Measurements from ENCODE around the gene SBSN.

SBSN gene, protein sequence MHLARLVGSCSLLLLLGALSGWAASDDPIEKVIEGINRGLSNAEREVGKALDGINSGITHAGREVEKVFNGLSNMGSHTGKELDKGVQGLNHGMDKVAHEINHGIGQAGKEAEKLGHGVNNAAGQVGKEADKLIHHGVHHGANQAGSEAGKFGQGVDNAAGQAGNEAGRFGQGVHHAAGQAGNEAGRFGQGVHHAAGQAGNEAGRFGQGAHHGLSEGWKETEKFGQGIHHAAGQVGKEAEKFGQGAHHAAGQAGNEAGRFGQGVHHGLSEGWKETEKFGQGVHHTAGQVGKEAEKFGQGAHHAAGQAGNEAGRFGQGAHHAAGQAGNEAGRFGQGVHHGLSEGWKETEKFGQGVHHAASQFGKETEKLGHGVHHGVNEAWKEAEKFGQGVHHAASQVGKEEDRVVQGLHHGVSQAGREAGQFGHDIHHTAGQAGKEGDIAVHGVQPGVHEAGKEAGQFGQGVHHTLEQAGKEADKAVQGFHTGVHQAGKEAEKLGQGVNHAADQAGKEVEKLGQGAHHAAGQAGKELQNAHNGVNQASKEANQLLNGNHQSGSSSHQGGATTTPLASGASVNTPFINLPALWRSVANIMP

DNA sequence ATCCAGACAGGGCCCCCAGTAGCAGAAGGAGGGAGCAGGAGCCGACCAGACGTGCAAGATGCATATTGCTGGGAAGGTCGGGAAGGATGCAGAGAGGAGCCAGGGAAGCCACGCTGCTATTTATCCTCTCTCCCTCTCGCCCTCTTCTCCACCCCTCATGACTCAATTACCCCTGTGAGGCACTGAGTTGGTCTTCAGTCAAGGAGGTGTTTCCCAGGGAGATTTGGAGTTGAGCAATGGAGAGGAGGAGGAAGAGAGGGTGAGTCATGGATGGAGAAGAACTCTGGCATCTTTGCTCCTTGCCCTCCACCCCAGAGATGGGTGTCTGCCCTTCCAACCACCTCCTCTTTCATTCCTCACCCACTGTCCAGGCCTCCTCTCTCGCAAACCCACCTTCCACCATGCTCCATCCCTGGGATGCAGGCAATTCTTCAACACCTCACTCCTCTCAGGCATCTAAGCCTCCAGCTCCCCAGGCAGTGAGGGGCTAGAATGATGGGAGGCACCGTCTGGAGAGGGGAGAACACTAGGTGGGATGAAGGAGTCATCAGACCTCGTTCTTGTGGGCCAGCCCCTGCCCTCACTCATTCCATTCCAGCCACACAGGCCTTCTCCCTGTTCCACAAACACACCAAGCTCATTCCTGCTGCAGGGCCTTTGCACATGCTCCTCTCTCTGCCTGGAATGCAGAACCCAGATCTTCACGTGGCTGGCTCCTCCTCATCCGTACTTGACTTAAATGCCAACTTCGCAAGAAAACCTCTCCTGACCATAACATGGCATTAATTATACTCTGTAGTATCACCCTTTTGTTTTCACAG is at the start of gene SBSN:
Gene SBSN (minus strand): TSS at position 94 of the 821 bp plus-strand sequence. CDS start 30 bp downstream, at position 64.
- no peak for DNase-seq

DNA sequence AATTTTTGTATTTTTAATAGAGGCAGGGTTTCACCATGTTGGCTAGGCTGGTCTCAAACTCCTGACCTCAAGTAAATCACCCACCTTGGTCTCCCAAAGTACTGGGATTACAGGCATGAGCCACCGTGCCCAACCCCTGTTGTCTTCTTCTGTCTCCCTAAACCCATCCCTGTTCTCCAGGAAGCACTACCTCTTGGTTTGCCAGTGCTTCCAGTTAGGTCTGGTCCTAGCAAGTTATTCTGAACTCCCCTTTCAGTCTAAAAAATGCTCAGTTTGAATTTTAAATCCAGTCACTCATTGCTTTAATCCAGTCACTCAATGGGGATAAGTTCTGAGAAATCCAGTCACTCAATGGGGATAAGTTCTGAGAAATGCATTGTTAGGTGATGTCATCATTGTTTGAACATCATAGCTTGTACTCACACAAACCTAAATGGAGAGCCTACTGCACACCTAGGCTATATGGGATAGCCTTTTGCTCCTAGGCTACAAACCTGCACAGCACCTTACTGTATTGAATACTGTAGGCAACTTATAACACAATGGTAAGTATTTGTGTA is 43.4 kb upstream of the SBSN start:
- no peak for DNase-seq

DNA sequence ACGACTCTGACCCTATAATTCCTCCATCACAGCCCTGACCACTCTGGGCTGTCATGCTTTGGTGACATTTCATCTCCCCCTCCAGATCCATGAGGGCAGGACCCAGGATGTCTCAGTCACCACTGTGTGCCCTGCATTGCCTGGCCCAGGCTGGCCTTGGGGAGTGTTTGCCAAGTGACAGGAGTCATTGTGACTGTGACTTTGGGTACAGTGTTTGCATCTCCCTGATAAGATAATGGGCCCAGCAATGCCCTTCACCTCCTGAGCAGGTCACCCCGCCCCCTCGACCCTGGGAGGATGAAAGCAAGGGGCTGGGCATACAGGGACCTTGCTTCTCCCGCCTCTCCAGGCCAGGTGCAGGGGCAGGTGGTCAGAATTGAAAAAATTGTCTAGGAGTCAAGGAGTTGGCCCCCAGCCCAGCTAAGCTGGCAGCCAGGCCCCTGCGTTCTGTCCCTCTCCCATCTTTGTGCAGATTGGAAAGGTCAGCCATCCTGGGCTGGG is 41.2 kb upstream of the SBSN start:
- no peak for DNase-seq

DNA sequence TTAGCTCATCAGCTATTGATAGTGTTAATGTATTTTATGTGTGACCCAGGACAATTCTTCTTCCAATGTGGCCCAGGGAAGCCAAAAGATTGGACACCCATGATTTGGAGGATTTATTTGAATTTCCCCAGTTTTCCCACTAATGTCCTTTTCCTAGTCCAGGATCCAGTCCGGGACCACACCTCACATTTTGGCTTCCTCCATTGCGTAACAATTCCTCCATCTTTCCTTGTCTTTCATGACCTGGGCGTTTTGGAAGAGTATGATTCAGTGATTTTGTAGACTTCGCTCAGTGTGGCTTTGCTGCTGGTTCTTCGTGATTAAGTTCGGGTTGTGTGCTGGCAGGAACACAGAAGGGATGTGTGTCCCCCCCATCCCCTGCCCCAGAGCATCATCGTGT is 38.6 kb upstream of the SBSN start:
- DNase-seq, result no peak

DNA sequence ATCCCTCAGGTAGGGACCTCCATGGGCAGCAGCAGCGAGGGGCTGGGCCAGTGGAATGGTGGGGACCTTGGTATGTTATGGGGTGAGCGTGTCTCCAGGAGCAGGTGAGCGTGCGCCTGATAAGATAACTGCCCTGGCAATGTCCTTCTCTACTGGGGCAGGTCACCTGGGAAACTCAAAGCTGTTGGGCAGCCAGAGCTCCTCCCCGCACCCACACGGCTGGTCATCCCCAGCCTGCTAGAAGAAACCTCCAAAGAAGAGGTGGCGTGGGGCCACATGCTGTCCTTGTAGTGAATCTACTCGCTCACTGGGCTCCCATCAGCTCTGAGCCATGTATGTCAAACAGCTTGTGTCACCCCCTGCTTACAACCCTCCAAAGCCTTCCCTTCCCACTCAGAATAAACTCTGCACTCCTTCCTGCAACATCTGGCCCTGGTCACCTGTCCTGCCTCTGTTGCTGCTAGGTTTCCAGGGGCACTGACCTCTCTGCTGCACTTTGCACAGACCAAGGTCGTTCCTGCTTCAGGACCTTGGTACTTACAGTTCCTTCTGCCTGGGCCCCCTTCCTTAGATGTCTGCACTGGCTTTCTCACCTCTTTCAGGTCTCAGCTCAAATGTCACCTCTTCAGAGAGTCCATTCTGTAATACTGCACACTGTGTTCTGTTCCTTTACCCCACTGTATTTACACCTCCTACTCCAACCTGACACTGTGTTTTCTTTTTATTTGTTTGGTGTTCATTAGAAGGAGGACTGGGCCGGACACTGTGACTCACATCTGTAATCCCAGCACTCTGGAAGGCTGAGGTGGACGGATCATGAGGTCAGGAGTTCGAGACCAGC is 37.1 kb upstream of the SBSN start:
- DNase-seq, result no peak

DNA sequence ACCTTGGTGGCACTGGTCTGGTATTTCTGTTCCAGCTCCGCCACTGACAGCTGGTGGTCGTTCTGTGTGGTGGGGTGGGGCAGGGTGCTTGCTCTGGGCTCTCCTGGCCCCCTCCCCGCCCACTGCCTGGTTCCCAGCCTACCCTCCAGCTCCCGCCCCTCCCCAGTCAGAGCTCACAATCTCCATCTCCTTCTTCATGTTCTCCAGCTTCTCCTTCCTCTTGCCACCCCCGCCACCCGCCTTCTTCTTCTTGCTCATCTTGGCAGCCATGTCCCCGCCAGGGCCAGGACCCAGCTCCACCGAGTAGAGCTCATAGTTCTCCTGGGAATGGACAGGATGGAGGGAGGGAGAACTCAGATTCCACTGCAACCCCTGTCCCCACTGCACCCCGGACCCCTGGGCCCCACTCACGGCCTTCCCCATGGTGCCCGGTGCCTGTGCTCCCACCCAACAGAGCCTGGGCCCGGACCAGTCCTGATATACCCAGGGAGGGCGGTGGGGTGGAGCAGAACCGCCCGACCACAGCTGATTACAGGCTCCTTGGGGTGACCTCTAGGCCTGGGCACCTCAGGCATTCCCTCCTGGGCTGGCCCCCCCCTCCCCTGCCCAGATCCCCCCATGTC is 35.2 kb upstream of the SBSN start, which contains the start of gene ATP4A:
Gene ATP4A (minus strand): TSS at position 452 of the 623 bp plus-strand sequence. CDS start 29 bp downstream, at position 423.
- no peak for DNase-seq

DNA sequence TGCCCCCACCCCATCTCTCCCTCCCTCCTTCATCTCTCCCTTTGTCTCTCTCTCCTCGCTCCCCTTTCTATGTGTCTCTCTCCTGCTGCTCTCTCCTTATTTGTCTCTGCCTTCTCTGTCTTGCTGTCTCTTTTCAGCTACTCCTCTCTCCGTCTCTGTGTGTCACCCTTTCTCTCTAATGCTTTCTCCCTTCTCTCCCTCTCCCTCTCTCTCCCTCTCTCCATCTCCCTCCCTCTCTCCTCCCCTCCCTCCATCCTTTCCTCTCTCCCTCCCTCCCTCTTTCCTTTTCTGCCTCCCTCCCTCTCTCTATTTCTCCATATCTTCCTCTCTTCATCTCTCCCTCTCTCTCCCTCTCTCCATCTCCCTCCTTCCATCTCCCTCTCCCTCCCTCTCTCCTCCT is 34.7 kb upstream of the SBSN start:
- DNase-seq, result no peak

DNA sequence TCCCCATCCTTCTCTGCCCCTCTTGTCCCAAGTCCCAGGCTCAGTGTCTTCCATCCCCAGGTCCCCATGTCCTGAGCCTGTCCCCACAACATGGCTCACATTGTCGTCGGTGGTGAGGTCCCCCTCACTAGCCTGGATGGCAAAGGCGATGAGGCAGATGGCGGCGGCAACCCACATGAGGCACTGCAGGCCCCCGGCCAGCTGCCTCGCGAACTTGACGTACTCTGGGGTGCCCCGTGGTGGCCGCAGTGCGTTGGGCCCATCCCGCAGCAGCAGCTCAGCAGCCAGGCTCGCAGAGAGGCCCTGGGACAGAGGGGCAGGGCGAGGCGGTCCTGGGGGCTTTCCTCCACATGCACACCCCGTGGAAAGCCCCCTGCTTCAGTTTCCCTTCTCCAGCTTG is 34.2 kb upstream of the SBSN start:
- no peak for DNase-seq

DNA sequence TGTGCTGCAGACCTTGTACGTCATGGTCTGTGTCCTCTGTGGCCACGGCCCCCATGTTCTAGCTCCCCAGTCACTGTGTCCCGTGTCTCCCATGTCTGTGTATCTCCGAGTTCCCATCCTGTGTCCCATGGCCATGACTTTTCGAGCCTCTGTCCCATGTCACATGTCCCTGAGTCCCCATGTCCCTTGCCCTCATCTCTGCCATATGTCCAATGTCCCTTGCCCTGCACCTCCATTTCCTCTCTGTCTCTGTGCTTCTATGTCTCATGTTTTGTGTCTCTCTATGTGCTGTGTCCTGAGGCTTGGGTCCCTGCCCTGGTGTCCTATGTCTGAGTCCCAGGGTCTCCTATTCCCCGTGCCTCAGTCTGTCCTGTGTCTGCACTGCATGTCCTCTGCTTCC is 33.3 kb upstream of the SBSN start:
- no peak for DNase-seq

DNA sequence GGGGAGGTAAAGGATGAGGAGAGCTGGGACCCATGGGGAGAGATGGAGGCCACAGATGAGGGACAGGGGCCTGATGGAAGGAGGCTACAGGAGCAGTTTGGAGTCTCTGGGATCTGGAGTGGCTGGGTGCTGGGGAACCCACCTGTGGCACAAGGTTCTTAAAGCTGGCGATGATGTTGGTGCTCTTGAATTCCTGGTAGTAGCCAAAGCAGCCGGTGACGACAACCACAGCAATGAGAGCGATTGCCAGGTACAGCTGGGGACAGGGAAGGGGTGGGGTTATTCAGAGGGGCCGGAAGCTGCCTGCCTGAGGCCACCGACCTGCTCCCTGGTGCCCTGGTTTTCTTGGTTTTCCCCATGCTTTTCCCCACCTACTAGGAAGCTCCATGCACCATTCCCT is 32.6 kb upstream of the SBSN start:
- no peak for DNase-seq

DNA sequence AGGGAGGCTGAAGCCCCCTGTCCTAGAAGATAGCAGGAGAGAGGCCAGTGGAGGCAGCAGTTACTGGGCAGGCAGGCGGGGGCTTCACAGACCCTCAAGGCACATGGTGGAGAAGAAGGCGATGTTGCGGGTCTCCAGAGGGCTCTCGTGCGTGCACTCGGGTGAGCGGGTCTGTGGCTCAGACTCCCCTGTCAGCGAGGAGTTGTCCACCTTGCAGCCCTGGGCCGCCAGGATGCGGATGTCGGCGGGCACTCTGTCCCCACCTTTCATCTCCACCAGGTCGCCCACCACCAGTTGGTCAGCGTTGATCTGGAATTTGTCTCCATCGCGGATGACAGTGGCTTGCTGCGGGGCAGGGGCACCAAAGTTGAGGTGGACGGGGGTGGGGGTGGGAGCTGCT is 32.2 kb upstream of the SBSN start:
- DNase-seq, result no peak

DNA sequence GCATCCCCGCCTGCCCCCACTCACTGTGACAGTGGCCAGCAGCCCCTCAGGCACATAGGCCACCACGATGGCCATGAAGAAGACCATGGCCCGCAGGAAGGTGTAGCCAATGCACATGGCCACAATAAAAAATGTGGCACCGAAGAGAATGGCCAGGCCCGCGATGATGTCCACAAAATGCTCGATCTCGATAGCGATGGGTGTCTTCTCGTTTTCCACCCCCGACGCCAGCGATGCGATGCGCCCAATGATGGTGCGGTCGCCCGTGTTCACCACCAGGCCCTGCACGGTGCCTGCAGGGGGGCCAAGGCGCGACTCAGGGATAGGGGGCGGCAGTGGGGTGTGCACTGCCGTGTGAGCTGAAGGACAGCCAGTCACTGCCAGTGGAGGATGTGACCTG is 31.7 kb upstream of the SBSN start:
- DNase-seq, result no peak

DNA sequence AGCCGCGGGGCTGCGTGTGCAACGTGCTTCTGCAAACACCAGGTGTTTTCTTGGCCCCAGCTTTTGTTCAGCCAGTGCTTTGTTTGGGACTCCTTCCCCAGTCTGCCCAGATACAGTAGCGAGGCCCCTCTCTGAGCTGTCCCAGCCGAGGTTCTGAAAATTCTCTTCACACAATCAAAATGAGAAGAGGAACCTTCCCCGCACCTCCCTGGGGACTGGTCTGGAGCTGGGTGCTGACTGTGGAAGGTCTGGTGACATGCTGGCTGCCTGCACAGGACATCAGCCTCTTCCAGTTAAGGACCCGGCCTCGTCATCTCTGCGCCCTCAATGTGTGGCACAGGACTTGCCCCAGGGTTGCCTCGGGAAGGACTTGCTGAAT is 31.2 kb upstream of the SBSN start:
- no peak for DNase-seq

DNA sequence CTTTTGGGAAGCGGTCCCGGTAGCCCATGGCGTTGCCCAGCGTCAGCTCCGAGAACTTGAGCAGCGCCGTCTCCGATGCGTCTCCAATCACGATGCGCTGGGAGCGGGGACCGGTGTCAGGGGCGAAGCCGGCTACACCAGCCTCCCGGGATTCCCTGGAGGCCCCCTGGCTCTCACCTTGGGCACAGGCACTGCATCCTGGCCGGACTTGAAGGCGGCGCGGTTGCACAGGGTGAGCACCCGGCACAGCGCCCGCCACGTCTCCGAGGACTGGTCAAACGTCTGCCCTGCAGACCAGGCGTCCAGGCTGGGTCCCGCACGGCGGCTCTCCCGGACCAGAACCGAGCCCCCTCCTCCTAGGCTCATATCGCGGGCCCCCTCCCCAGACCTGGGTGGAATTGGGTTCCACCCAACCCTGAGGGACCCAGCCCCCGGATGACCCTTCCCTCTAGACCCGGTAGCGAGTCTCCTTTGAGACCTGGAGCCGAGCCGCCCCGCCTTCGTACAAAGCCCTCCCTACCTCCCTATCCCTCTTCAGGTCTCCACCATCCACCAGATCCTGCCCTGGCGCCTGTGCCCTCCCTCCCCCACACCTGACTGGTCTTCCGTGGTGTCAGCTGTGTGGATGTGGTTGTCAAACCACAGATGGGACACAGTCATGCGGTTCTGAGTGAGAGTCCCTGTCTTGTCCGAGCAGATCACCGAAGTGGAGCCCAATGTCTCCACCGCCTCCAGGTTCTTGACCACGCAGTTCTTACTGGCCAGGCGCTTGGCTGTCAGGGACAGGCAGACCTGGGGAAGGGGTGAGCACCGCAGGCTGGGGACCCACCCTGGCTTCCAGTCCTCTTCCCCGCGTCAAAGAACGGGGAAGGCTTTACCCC is 30.5 kb upstream of the SBSN start:
- no peak for DNase-seq

DNA sequence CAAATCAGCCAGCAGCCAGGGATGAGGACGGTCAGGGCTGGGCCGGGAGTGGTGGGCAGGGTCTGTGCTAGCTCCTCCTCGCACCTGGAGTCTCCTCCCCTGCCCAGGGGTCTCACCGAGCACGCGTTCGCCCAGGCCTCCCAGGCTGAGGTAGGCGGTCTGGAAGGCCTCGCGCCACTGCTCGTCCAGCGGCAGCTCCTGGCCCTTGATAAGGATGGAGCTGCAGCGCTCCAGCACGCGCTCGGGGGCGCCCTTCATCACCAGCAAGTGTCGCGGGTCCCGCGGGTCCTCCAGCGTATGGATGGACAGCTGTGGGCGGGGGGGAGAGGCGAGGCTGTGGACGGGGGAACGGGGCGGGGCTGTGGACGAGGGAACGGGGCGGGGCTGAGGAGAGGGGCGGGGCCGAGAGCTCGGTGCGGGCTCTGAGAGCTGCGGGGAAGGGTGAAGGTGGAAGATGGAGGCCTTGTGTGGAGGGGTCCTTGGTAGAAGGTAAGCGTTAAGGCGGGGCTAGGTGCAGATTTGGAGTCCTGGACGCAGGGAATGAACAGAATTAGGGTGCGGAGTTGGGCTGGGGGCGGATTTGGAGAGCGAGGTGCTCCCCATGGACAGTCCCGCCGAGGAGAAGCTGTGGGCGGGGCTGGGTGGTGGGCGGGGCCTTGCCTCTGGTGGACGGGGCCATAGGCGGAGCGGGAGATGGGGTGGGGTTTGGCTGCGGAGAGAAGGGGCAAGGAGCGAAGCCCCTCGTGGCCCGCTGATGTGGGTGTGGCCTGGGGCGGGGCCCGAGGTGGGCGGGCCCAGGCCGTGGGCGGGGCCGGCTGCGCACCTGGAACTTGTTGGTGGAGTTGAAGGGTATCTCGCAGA is 29.7 kb upstream of the SBSN start:
- DNase-seq, result peak; percentile 77 to 80

DNA sequence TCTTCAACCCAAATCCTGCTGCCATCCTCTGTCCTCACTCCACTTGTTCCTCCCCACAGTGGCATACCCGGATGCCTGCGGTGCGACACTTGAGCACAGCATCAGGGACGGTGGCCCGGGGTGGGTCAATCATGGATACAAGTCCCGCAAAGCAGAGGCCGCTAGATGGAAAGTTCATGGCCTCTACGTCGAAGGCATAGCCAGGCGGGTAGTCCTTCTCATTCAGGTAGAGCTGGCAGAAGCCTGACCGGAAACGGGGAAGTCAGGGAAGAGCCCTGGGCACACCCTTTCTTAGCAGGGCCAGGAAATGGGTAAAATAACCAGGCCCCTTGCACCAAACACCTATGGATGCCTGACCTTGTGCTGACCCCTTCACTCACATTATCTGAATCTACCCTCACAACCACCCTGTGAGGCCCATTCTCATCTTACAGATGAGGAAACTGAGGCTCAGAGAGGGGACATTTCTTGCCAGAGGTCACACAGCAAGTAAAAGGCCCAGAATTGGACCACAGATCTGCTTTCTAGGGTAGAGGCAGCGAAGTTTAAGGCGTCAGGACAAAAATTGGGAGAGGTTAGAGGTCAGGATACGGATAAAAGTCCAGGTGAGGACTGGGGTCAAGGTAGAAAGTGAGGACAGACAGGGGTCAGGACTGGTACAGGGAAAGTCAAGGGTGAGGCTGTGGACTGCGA is 28.9 kb upstream of the SBSN start:
- DNase-seq, result no peak

DNA sequence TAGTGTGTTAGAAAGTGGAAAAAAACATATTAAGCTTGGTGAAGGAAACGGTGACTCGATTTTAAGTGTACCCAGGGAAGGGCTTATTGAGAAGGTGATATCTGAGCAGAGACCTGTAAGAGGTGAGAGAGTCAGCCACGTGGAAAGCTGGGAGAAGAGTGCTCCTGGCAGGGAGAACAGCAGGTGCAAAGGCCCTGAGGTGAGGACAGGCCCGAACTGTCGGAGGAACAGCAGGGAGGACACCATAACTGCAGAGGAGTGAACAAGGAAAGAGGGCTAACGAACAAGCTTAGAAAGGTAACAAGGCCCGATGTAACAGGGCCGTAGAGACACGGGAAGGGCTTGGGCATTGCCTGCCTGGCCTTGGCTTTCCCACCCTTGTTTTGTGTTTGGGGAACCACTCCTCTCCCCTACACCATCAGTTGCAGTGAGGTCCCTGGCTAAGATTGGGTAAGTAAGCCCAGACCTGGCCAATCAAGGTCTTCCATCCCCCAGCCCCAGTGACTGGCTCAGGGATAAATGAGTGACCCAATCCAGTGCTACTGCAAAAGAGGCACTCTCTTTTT is 28.0 kb upstream of the SBSN start:
- no peak for DNase-seq

DNA sequence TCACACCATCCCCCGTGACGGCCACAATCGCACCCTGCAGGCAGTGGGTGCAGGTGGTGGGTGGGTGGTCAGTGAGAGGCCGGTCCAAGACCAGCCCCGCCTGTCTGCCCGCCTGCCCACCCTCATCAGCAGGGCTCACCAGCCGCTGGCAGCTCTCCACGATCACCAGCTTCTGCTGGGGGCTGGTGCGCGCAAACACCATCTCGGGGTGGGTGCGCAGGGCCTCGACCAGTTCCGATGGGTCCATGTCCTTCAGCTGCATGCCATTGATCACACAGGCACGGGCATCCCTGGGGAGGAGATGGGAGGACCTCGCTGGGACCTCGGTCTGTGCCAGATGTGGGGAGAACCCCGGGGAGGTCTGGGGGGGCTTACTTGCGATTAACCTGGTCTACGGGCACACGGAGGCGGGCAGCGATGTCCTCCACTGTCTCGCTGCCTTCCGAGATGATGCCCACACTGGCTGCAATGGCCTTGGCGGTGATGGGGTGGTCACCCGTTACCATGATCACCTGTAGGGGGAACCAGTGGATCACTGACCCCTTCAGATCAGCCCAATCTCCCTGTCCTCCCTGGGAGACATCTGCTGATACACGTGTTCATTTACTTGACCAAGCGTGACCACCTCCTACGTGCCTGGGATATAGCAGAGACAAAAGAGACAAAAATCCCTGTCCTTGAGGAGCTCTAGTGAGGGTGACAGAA is 27.3 kb upstream of the SBSN start:
- DNase-seq, result no peak

All from activated T-cell treated with anti-CD3 and anti-CD28 coated beads, Interleukin-2, amount 50 U/mL, for 48 hours (primary cell).